HG03432 (cell line): Measurements from ENCODE around the gene AUTS2.

Source experiments
- ATAC-seq: cut with Tn5 transposase; IDR thresholded peaks from one replicate; pipeline ENCODE4 v1.9.1; 2021; ENCODE audit warnings: mild to moderate bottlenecking, moderate library complexity; ENCODE audit not compliant: unreplicated experiment

Gene AUTS2

DNA sequence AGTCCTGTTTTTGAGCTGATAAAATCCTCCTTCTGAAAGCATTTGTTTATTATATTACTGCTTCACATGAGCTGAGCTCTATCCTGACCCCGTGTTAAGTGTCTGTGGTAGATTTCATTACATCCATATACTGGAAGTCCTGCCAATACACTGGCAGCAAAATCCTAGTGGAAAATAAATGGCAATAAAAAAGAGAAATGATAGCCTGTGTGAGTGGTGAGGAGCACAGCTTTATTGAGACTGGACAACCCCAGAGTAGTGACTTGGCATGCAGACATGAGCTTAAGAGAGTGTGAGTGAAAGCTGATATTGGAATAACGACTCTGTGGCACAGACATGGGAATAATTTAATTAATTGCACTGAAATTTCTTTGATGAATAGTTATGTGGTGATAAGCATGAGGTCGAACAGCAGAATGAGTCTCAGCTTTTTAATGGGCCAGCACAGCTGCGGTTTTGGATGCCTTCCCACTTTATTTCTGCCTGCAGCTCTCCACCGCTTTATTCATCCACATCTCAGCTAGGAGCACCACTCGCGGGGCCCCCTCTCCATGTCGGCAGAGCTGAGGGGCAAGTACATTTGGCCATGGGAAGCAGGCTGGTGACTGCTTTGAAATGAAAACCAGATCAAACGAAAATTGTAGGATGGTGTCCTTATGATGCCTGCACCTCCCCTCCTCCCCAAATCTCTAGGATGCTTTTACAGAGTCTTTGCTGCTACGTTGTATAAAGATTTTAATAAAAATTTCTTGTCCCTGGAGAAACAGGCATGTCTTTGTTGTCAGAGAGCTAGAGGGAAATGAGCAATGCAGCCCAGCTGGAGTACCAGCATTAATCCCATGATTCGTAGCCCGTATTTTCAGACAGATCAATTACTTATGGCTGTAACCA lies 494.3 kb downstream of the AUTS2 start:
- ATAC-seq, result no peak

DNA sequence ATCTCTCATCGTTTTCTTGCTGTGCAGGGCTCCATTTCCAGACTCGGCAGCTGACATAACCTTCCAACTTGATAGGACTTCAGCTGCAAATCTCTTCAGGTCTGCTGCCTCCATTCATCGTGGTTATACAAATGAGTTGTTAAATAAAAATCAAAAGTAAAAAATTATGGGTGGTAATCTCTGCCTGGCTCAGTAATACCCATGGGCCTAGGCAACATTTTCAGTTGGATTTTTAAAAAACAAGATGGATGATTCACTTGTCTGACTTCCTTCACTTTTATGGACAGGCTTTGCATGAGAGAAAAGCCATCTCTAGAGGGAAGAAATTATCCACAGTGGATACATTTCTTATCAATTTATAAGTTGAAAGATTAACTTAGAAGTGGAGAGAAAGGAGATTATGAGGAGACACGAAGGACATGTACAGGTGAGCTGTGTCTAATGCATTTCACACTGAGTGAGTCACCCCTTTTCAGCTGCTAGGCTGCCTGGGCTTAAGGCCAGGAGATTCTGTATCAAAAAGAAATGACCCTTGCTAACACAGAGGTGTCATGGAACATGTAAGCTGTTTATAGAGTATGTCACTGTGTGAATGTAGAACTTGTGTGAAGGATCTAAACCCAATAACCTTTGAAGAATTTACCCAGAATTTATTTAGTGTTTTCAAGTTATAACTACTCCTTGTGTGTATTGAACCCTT lies 495.1 kb downstream of the AUTS2 start:
- no peak for ATAC-seq

DNA sequence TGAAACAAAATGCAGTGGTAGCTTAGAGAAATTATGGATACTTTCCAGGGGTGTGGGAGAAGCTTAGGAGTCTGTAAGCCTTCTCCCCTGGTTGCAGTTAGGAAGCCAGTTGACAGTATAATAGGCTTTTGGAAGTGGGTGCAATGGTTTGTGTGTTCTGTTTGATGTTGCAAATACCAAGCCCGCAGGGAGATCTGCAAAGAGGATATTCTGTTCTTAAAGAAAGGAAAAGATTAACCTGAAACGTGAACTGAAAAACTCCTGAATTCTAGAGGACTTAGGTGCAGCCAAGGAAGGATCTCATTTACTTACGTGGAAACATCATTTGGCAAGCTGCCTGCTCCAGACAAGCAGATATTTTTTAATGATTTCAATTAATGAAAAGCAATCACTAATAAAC lies 496.6 kb downstream of the AUTS2 start:
- no peak for ATAC-seq

DNA sequence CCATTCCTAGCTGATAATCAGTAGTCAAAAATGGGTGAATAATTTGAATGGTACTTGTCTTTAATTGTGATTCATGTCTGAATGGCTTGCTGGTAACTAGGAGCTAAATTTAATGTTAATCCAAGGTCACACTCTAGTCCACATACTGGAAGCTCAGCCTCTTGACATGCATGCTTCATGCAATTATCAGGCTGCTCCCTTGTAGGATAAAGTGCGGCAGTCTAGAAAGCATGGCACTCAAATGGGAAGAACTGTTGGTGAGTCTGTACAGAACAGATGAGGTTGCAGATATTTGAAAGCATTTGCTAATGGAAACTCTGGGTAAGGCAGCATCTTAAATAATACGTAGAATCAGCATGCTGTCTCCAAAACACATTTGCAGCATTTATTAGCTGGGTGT lies 499.4 kb downstream of the AUTS2 start:
- ATAC-seq, result no peak

DNA sequence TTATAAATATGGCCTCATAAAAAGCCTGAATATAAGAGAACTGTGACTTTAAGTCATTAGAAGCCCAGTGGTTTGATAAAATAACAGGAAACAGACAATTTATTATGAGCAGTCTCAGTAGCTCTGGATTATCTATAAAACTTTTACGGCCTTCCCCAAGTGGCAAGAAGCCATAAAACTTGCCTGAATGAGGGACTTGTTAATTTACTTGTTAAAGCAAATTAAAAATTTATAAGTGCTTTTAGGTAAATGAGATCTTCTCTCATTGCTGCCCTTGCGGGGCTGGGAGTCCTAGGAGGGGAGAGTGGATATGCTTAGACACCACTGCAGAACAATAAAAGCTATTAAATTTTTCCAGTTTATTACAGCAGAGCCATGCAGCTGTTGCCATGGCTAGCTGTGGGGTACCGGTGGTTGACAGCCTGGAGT lies 499.9 kb downstream of the AUTS2 start:
- no peak for ATAC-seq

DNA sequence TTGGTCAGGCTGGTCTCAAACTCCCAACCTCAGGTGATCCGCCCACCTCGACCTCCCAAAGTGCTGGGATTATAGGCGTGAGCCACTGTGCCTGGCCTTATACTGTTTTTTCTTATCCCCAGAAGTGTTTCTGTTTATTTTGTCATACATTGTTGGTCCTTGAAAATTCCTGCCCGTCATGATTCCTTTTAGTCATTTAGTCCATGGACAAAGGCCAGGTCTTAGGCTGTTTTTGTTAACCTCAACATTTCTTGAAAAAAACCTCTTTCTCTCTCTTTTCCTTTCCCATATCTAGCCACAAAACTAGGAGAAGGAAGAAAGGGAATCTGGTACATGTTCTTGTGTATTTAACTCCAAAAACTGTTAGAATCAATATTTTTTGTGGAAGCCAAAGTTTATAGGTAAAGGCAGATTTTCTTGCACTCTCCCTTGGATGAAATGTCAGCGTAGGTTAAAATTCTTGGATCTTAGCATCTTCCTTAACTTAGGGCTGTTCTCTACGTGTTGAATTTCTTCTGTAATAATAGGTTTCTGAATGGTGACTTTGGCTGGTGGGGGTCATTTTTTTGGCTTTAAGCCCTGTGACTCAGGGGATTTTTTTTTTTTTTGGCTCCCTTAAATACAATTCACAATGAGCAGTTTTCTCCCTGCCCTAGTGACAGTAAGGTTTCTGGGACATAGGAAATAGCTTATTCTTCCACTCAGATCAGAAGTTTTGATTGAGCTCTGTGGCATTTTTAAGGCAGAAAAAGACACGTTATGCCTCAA lies 500.8 kb downstream of the AUTS2 start:
- ATAC-seq, result no peak

DNA sequence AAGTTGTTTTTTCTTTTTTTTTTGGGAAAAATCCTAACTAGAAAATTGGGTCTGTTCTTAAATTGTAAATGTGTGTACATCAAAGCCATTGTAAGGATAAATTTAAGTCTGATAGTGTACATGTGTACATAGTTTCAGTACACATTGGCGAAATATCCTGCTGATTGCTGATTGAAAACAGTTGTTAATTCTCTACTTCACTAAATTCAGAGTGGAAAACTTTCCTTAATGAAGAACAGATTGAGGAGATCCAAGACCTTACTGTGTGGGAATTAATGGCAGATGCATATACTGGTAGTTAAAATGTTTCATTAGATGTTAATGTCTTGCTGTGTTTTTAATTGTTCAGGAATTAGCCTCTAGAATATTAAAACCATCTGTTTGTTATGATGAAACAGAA lies 506.0 kb downstream of the AUTS2 start:
- no peak for ATAC-seq

DNA sequence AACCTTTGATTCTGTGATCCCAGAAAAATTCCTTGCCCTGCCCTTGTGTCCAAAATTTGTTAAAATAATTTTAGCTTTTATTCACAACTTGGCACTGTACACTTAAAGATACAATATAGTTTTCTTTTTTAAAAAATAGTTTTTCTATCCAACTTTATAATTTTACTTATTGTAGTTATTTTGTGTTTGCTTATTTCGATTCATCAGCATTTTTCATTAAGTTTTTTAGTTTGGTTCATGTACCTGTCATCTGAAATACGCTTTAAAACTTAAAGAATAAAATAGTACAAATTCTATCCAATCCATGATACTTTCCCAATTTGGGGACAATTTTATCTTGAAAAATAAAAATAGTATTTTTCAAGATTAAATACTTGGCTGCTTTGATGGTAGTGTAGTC lies 514.8 kb downstream of the AUTS2 start:
- ATAC-seq, result no peak

DNA sequence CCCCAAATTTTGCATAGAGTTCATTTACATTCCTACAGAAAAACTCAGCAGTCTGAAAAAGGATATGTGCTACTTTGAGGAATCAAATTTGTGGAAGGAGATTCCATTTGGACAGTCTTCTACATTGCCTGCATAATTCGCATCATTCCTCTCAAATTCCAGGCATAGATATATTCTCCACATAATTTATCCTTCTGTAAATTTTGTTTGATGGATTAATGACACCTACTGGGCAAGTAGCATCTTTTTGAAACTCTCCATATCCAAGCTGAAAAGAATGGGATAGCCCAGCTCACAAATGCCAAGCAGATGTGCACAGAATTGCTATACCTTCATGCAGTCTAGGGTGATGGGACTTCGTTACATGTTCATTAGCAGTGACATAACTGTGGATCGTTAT lies 515.3 kb downstream of the AUTS2 start:
- ATAC-seq, result no peak

DNA sequence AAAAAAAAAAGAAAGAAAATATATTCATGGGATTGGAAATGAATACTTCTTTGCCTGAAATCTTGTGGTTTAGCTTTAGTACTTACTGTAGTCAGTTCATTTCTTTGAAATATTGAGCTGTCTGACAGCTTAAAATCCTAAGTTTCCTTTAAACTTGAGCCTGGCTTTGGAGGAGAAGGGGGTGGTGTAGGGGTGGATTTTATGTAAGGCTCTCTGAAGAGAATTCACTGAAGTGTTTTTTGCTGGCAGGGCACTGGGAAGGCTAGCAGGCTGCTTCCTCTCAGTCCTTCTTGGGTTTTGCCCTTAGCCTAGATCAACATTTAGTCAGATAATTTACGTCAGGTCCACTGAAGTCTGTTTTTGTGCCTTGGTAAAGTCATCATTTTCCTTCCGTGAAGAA lies 516.5 kb downstream of the AUTS2 start:
- no peak for ATAC-seq

DNA sequence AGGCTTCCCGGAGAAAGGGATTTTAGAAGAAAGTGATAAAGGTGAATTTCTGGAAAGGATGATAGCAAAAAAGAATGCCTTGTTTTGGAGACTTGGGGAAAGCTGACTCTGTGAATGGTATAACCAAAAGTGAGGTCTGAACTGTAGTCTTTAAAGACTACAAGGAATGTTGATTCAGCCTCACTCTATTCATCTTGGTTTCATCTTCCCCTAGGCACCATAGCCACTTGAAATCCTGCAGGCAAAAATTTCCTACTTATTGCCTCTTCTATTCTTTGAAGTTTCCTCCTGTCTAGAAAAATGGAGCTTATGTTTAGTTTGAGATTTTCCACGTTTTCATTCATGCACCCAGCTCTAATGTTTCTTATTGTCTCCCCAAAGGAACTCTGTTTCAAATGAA lies 518.0 kb downstream of the AUTS2 start:
- ATAC-seq, result no peak

DNA sequence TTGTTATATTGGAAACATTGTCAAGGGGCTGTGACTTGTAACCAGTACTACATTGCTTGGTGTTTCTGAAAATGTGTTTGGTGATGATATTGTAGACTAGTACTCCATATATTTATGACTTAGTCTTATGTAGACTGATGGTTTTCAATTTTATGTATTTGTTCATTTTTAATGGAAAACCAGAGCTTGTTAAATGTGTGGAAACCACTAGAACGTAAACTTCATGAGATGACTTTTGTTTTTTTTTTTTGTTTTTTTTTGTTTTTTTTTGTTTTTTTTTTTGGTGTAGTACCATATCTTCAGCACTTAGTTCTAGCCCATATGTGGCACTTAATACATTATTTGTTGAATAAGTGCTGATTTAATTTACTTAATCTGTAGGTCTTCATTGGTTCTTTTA lies 518.6 kb downstream of the AUTS2 start:
- no peak for ATAC-seq

DNA sequence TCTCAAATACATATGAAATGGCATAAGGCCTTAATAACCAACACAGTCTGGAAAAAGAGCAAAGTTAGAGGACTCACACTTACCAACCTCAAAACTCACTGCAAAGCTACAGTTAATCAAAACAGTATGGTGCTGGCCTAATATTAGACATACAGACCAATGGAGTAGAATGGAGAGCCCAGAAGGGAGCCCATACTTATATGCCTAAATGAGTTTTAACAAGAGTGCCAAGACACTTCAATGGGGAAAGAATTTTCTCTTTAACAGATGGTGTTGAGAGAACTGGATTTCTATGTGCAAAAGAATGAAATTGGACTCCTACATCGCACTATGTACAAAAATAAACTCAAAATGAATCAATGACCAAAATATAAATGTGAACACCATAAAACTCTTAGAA lies 522.6 kb downstream of the AUTS2 start:
- no peak for ATAC-seq

DNA sequence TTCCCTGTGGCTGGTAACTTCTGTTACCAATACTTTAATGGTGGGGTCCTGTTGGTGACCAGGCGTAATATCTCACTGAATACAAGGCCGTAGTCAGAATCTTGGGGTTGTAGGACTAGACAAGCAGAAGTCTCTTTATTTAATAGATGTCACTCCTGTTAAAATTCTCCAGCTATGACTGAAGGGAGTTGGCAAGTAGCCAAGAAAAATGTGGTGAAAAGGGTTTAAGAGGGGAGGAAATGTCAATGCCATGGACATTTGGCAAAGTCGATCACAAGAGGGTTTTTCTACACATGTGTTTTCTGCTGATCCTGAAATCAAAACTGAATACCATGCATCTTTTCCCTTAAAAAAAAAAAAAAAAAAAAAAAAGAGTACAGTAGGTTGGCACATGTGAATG lies 533.5 kb downstream of the AUTS2 start:
- no peak for ATAC-seq

DNA sequence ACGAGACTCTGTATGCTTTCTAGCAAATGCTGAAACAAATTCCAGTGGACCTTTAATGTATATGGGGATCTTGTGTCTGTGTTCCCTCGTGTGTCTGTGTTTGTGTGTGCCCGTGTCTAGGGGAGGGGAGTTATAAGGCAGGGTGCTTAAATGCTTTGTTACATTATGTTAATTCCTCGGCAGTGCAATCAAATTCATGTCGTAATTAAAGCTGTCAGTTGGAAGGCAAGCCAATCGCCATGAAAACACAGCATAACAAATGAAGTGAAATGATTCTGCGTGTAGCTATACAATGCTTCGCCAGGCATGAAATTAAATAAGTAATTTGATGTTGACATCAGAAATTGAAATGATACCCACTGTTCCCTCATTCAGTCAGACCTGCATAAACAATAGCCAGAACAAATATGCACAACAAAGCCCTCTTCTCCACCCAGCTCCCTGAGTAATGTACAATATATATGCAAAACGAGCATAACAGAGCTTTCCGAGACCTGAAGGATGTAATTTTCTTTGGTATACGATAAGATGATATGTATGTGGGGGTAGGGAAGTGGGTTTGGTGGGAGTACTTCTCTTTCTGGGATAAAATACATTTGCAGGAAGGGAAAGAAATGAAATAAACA lies 534.1 kb downstream of the AUTS2 start:
- no peak for ATAC-seq

DNA sequence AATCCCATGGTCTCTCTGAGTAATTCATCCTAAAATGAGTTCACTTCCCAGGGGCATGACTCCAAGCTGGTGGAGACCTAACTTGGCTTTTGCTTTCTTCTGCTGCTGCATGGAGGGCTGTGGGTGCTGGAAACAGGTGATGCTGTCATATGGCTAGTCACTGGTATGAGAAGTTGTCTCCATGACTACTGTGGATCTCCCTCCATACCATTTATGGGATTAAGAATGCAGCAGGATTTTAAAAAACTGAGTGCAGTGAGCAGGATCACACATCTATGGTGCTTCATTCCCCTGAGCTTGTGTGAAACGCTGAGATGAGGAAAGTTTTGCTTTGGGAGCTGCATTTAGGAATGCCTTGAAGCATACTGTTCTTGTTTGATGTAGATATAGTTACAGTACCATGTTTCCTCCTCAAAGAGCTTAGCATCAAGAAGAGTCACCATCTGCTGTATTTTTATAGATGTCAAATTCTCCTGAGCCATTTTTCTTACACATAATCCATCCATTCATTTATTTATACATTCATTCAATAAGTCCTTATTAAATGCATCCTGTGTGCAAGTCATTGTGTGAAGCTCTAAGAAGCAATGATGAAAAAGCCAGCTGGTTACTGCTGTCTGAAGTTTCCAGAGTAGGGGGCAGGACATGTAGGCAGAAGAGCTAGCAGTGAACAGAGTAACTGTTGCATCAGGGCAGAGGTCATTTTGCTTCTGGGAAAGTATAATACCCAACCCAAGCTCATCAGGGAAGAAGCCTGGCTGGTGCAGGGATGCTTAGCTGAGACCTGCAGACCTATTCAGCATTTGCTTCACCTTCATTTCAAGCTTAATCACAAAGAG lies 534.8 kb downstream of the AUTS2 start:
- no peak for ATAC-seq

DNA sequence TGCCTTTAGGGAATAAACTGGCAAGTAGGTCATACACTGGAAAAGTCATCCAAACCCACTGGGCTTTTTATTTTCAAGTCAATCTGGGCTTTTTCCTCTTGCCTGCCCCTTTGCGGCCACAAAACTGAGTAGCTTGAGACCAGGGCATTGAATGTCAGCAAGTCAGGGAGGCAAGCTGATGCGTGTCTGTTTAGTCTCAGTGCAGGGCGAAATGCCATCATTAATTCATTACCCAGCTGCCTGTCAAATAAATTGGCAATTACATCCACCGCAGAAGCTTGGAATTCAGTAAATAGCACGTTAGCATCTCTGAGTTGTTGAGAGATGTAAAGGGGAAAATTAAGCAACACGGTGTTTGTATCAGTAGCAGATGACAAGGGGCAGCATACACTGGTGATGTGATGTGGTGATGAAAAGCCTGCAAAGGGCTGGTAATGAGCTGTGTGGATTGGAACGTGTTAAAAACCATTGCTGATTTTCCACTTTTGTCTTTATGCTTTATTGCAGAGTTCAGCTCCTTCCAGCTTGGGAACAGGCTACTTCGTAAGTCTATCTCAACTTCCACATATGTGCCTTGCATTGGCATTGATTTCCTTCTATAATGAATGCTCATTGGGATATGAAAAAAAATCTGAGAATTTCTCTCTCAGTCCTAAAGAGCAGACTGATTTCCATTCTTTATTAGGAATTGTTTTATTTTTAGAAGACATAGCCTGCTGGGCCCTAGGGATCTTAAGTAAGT lies 535.9 kb downstream of the AUTS2 start:
- ATAC-seq, result no peak

DNA sequence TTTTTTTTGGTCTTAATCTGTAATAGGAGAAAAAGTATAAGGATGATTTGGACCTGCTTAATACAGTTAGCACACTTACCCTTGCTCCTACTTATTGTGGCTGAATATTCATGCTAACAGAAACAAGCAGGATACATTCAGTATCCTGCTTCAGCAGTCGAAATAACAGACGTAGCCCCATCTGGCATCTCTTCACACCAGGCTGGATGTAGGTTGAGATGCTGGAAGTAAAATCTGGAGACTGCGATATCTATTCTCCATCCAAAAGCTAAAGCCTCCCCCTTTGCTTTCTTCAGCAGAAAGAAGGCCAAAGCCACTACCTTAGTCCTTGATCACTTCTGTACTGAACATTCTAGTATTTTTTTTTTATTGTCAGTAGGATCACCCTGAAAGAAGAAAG lies 537.4 kb downstream of the AUTS2 start:
- ATAC-seq, result no peak

DNA sequence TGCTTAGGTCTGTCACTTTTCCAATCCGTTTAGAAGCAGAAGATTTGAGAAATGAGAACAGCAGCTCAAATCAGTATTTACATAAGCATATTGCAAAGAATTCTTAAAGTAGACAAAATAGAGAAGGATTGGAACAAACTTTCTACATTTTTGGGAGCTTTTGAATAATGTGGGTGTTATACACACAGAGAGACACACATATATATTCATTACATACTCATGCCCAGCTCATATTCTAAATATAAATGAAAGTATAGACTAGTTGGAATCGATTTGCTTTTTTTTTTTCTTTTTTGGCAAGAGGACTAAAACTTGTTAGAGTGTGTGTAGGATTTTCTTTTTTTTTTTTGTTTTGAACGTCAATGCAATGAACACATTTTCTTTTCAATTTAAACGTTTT lies 538.9 kb downstream of the AUTS2 start:
- no peak for ATAC-seq
